CMK (cell line): Measurements from ENCODE around the gene PCSK1N.

Experiments
- DNase-seq: peaks from one replicate; pipeline ENCODE4 v3.0.0-alpha.2; 2010; ENCODE audit warnings: low read depth

The PCSK1N gene

DNA sequence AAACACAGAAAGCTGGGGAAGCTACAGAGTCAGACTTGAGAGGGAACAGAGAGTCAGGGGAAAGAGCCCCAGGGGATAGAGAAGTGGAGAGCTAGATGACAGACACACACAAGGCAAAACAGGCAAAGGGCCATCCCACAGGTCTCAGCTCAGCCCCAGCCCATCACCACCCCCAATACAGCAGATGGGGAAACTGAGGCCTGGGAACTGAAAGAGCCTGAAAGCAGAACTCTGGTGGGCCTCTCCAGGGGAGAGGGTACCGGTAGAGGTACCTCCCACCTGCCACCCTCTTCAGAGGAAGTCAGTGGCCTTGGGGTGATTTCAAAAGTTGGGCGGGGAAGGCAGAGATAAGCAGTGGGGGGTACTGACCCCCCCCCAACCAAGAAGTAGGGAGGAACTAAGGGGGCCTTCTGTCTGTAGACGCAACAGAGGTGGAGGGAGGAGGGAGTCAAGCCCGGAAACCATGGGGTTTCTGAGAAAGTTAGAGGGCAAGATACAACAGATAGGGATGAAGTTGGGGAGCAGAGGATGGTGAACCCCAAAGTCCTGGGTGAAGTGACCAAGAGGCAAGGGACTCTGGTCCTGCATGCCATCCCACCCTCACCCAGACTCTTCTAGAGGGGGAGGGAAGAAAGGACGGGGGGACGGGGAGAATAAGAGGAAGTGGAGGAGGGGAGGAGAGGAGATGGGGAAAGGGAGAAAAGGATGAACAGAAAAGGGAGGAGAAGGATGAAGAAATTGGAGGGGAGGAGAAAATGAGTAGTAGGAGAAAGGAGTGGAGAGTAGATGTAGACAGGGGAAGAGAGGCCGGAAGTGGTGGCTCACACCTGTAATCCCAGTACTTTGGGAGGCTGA is 45.8 kb downstream of the PCSK1N start:
- no peak for DNase-seq

DNA sequence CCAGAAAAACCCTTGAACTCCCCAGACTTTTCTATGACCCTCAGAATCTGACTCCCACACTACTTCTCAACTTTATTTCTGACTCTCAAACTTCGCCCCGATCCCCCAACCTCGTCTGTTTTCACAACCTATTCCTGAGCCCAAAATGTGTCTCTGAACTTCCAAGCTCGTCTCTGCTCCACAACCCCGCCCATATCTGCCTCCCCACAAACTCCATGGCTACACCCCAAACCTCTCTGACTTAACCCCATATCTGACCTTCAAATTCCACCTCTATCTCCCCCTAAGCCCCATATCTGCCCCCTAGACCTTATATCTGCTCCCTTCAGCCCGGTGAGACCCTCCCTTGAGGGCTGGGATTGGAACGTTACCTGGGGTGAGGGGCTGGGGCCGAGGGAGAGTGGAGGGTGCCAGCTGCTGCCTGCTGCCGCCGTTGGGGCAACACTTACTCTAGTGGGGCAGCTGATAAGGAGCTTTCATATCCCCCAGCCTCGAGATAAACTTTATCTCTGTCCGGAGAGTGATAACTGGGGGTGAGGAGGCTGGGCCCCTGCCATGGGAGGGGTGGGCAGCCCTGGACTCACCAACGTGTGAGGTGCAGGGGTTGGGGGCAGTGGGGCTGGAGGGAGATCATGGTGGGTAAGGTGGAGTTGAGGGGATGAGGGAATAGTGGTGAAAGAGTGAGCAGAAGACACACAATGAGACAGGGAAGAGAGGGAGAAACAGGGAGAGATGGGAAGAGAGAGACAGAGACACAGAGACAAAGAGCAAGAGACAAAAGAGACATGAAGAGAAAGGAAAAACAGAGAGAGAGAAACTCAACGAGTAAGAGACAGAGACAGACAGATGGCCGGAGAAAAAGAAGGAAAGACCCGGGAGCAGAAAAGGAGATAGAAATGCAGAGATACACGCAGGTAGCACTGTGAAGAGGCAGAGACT is 47.6 kb downstream of the PCSK1N start:
- DNase-seq = no peak

DNA sequence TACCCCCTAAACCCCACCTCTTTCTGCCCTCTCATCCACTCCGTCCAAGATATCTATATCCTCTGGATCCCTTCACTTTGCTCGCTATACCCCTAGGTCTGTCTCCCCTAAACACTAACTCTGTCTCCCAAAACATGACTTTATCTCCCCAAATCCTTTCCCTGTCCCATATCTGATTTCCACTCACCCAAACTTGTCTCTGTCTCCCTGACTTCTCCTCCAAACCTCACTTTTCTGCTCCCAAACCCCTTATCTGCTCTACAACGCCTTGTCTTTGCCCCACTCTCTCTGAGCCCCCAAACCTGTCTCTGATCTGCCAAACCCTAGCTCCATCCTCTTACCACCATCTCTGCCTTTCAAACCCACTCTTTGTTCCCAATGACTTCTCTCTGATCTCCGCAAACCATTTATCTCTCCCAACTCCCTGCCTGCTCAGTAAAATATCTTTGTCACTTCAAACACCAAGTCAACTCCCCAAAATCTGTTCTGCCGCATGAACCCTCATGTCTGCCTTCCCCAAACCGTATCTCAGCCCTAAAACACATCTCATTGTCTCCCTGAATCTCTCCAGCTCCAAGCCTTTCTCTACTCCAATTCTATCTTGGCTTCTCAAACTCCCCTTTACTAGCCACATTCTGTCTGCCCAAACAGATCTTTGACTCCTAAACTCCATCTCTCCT is 48.4 kb downstream of the PCSK1N start:
- DNase-seq = no peak

DNA sequence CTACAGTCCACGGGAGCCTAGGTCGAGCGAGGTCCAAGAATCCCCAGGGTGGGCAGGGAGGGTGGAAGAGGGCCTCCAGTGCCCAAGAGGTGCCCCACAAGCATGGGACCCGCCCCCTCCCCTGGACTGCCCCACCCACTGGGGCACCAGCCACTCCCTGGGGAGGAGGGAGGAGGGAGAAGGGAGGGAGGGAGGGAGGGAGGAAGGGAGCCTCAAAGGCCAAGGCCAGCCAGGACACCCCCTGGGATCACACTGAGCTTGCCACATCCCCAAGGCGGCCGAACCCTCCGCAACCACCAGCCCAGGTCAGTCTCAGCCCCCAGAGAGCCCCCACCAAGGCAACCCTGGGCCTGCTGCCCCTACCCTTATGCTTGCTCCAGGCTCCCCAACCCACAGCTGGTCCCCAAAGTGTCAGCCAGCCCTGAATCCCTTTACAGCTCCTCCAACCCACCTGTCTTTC is 49.0 kb downstream of the PCSK1N start, which contains the start of gene GATA1:
Gene GATA1 (plus strand): TSS at position 250 of the 460 bp plus-strand sequence. CDS start 4,520 bp downstream, outside the sequence.
- peak; percentile 83 for DNase-seq

DNA sequence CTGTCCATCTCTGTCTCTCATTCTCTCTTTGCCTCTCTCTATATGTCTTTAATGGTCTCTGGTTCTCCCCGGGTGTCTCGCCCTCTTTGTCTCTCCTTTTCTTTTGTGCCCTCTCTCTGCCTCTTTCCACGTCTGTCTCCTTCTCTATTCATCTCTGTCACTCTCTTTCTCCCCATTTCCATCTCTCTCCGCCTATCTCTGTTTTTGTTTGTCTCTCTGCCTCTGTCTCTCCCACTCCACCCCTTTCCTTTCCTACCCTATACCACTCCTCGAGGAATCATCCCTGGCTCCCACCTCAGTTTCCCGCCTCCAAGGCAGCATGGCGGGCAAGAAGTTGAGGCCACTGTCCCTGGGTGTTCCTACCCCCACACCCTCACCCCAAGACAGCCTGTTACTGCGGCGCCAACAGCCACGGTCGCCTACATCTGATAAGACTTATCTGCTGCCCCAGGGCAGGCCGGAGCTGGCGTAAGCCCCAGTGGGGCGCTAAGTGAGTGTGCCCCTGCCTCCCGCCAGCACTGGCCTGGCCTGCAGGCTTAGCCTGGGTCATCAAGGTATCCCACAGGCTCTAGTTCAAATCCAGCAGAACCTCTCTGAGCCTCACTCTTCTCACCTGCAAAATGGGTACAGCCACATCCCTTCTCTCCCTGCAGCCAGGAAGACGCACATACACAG is 49.7 kb downstream of the PCSK1N start:
- DNase-seq = peak; percentile 73

DNA sequence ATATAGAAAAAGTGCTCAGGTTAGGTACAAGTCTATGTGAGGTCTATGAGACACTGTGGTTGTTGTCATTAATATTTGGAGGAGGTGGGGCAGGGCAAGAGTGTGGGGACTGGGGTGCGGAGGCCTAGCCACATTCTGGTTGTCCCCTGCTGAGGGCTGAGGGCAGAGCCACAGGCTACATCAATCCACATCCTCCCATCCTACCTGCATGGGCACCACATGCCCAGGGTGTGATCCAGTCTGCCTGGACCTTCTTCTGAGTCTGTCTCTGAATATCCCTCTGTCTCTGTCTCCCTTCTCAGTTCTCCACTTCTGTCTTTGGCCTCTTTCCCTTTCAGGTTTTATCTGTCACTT is 50.2 kb downstream of the PCSK1N start:
- no peak for DNase-seq

DNA sequence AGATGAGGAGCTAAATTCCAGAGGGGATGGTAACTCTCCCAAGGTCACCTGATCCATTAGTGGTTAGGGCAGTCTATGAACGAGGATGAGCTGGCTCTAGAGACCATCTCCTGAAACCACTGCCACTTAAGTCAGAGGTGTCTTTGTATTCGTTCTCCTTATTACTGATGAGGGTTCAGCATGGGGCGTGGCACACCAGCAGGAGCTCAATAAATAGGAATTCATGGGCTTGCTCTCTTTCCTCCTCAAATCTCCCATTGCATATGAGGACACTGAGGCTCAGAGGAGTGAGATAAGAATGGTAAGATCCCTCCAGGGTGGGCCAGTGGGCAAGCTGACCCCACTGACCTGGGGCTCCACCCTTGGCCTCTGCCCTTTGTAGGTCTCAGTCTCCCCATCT is 50.7 kb downstream of the PCSK1N start:
- no peak for DNase-seq

DNA sequence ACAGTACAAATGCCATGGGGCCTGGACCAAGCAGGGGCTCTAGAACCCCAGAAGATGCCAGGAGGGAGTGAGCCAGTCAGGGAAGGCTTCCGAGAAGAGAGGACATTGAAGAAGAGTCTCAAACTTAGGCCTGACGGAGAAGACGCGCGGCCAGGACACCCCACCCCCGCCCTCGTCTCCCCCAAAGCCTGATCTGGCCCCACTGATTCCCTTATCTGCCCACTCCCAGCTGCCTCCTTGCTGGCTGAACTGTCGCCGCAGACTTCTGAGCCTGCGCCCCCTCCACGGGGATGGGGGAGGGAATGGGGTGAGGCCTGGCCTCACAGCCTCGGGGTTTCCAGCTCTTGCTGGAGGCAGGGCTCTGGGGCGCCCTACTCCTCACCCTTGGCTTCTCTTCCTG is 52.6 kb downstream of the PCSK1N start:
- DNase-seq = peak; percentile 93

DNA sequence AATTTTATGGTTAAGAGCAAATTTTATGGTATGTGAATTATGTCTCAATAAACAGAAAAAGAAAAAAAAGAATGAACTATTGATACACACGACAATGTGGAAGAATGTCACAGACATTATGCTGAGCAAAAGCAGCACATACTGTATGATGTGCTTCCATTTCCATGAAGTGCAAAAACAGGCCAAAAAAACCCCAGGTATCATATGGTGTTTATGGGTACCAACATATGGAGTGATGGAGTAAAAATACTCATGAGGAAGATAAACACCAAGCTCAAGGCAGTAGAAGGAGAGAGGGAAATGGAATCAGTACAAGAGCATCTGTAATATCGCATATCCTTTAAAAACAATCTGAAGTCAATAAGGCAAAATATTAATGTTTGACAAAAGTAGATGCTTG is 53.2 kb downstream of the PCSK1N start:
- DNase-seq = no peak

DNA sequence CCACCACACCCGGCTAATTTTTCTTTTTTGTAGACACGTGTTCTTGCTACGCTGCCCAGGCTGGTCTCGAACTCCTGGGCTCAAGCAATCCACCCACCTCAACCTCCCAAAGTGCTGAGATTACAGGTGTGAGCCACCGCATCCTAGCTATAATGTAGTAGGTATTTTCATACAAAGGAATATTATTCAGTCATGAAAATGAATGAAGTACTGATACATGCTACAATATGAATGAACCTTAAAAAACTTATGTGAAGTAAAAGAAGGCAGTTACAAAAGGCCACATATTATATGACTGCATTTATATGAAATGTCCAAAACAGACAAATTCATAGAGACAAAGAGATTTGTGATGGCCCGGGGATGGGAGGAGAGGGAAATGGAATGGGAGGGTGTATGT is 53.7 kb downstream of the PCSK1N start:
- no peak for DNase-seq
